HEK293 (cell line): ENCODE results near the gene MGMT.

Experiments
- CTCF ChIA-PET: fragments of 350-600 bp; formaldehyde crosslinking; extraction: SDS; loops from one replicate; lab custom pipeline; 2021; ENCODE audit warnings: antibody characterized with exemption; lab: Yijun Ruan, JAX
- POLR2A ChIA-PET: fragments of 300-600 bp; formaldehyde crosslinking; extraction: SDS; loops from one replicate; lab custom pipeline; 2020; ENCODE audit warnings: antibody characterized with exemption, inconsistent platforms; lab: Yijun Ruan, JAX
- H3K27ac ChIP-seq: fragments of 200-500 bp; sonication (Bioruptor generic); 2 replicates; pipeline ENCODE4 v1.5.1; 2014; ENCODE audit warnings: low read depth, low read length, control low read depth, inconsistent platforms; ENCODE audit errors: extremely low read depth
- H3K36me3 ChIP-seq, 2 experiments: fragments of 200-500 bp in 1 of 2; sonication (Bioruptor generic) in 1 of 2; 1 replicate in 1 of 2; 2 replicates in 1 of 2; pipeline ENCODE4 v1.5.1; 2014 to 2017; ENCODE audit warnings: inconsistent platforms in 2 of 2, low read length in 2 of 2; ENCODE audit not compliant: control insufficient read depth in 2 of 2, insufficient read depth in 1 of 2
- H3K4me1 ChIP-seq: fragments of 200-500 bp; sonication (Bioruptor generic); 2 replicates; pipeline ENCODE4 v1.5.1; 2014; ENCODE audit warnings: mild to moderate bottlenecking, low read length, inconsistent platforms; ENCODE audit not compliant: control insufficient read depth, insufficient read depth
- H3K4me3 ChIP-seq: 2 replicates; pipeline ENCODE4 v1.5.1; 2011; ENCODE audit warnings: low read depth, mild to moderate bottlenecking, control low read depth, low read length, moderate library complexity
- H3K9me3 ChIP-seq: fragments of 200-500 bp; sonication (Bioruptor generic); 2 replicates; pipeline ENCODE4 v1.5.1; 2014; ENCODE audit warnings: low read depth, low read length, inconsistent platforms; ENCODE audit not compliant: control insufficient read depth, insufficient read depth
- KLF10 ChIP-seq: fragments of 450-650 bp; IDR thresholded peaks from 2 replicates; pipeline ENCODE4 v1.5.1; 2018; ENCODE audit warnings: missing biosample characterization, mild to moderate bottlenecking, missing genetic modification characterization
- KLF8 ChIP-seq: fragments of 450-650 bp; formaldehyde crosslinking; IDR thresholded peaks from 2 replicates; pipeline ENCODE4 v1.5.1; 2016; ENCODE audit warnings: missing biosample characterization, missing genetic modification characterization
- SCRT2 ChIP-seq: fragments of 450-650 bp; formaldehyde crosslinking; IDR thresholded peaks from 2 replicates; pipeline ENCODE4 v1.5.1; 2016; ENCODE audit warnings: missing biosample characterization, missing genetic modification characterization
- TCF7L2 ChIP-seq: IDR thresholded peaks from 2 replicates; pipeline ENCODE4 v1.6.1; 2011; ENCODE audit warnings: low read depth, mild to moderate bottlenecking, inconsistent platforms, low read length, moderate library complexity, borderline replicate concordance
- YY1 ChIP-seq: fragments of 450-650 bp; formaldehyde crosslinking; IDR thresholded peaks from 2 replicates; pipeline ENCODE4 v1.5.1; 2018; ENCODE audit warnings: missing biosample characterization, missing genetic modification characterization
- ZBTB21 ChIP-seq: fragments of 450-650 bp; formaldehyde crosslinking; IDR thresholded peaks from 2 replicates; pipeline ENCODE4 v1.5.1; 2017; ENCODE audit warnings: missing biosample characterization, missing genetic modification characterization
- ZNF157 ChIP-seq: fragments of 450-650 bp; formaldehyde crosslinking; IDR thresholded peaks from 2 replicates; pipeline ENCODE4 v1.5.1; 2016; ENCODE audit warnings: missing biosample characterization, missing genetic modification characterization
- ZNF18 ChIP-seq: fragments of 450-650 bp; formaldehyde crosslinking; IDR thresholded peaks from 2 replicates; pipeline ENCODE4 v1.5.1; 2016; ENCODE audit warnings: missing biosample characterization, missing genetic modification characterization
- ZNF280C ChIP-seq: fragments of 450-650 bp; formaldehyde crosslinking; IDR thresholded peaks from 2 replicates; pipeline ENCODE4 v1.5.1; 2016; ENCODE audit warnings: missing biosample characterization, missing genetic modification characterization
- ZNF335 ChIP-seq: fragments of 450-650 bp; formaldehyde crosslinking; conservative IDR thresholded peaks from 2 replicates; pipeline ENCODE4 v1.5.1; 2016; ENCODE audit warnings: missing biosample characterization, missing genetic modification characterization
- ZNF398 ChIP-seq: fragments of 450-650 bp; formaldehyde crosslinking; IDR thresholded peaks from 2 replicates; pipeline ENCODE4 v1.5.1; 2017; ENCODE audit warnings: missing biosample characterization, missing genetic modification characterization
- ZNF548 ChIP-seq: fragments of 450-650 bp; formaldehyde crosslinking; IDR thresholded peaks from 2 replicates; pipeline ENCODE4 v1.5.1; 2016; ENCODE audit warnings: missing biosample characterization, missing genetic modification characterization
- ZNF555 ChIP-seq: fragments of 450-650 bp; formaldehyde crosslinking; conservative IDR thresholded peaks from 2 replicates; pipeline ENCODE4 v1.5.1; 2017; ENCODE audit warnings: missing biosample characterization, mild to moderate bottlenecking, missing genetic modification characterization, inconsistent platforms
- ZNF621 ChIP-seq: fragments of 450-650 bp; formaldehyde crosslinking; IDR thresholded peaks from 2 replicates; pipeline ENCODE4 v1.5.1; 2017; ENCODE audit warnings: missing biosample characterization, missing genetic modification characterization
- ZNF645 ChIP-seq: fragments of 450-650 bp; formaldehyde crosslinking; IDR thresholded peaks from 2 replicates; pipeline ENCODE4; 2016; ENCODE audit warnings: missing biosample characterization, missing genetic modification characterization
- ZNF76 ChIP-seq: fragments of 450-650 bp; formaldehyde crosslinking; IDR thresholded peaks from 2 replicates; pipeline ENCODE4; 2016; ENCODE audit warnings: low read depth, missing biosample characterization, missing genetic modification characterization, borderline replicate concordance
- ZNF785 ChIP-seq: fragments of 450-650 bp; formaldehyde crosslinking; IDR thresholded peaks from 2 replicates; pipeline ENCODE4 v1.5.1; 2016; ENCODE audit warnings: missing biosample characterization, missing genetic modification characterization
- ZSCAN4 ChIP-seq: fragments of 450-650 bp; formaldehyde crosslinking; IDR thresholded peaks from 2 replicates; pipeline ENCODE4 v1.5.1; 2017; ENCODE audit warnings: missing biosample characterization, missing genetic modification characterization

Gene MGMT

GRCh38 chr10:129764901-129765663 is 298.0 kb downstream of the MGMT start:
- ChIA-PET CTCF (interaction anchor here (1.0 kb wide), 1 partner anchor 206 kb away, joined by 3 read pairs; no protein-coding TSS in a partner anchor), POLR2A (no interaction called here)
- H3K36me3 ChIP-seq = no peaks in the 10 kb centered on the region
- H3K27ac ChIP-seq = no peak overlapping the region
- no peak for TF ChIP-seq ZNF398 (tag by site-specific recombination)
- no peak for TF ChIP-seq ZNF157
- no peak for TF ChIP-seq KLF8 (tag by site-specific recombination)
- TF ChIP-seq SCRT2 (tag by site-specific recombination) = no peak
- TF ChIP-seq ZNF555 (tag by site-specific recombination) = no peak
- TF ChIP-seq ZNF280C = no peak
- no peak for TF ChIP-seq ZNF621
- TF ChIP-seq ZSCAN4 = no peak
- TF ChIP-seq ZNF785 (tag by site-specific recombination) = no peak
- no peak for TF ChIP-seq ZNF18 (tag by site-specific recombination)
- no peak for TF ChIP-seq ZNF645 (tag by site-specific recombination)
- no peak for TF ChIP-seq ZNF76 (tag by site-specific recombination)
- no peak for TF ChIP-seq ZNF548 (tag by site-specific recombination)
- TF ChIP-seq YY1 = no peak
- no peak for TF ChIP-seq KLF10 (tag by site-specific recombination)
- TF ChIP-seq ZNF335 = no peak
- TF ChIP-seq TCF7L2 = no peak
- TF ChIP-seq ZBTB21 (tag by site-specific recombination) = no peak
- H3K4me3 ChIP-seq = no peak overlapping the region
- H3K4me1 ChIP-seq = no peaks in the 10 kb centered on the region; the same call in 1 of the 2 replicates
- no peaks in the 10 kb centered on the region for H3K9me3 ChIP-seq
